ENCODE data around the gene EXD3.

EXD3 gene

GRCh38 chr9:137374131-137374845 is 48.7 kb downstream of the EXD3 start:
- DNase-seq, result no peak

- DNase-seq, result no peak
Observed at GRCh38 chr9:137373611-137373980, 49.4 kb downstream of the EXD3 start.

- no peak for DNase-seq
Observed at GRCh38 chr9:137372693-137373610, 50.0 kb downstream of the EXD3 start.

GRCh38 chr9:137371946-137372651 is 50.9 kb downstream of the EXD3 start:
- no peak for DNase-seq

- DNase-seq, result no peak
Observed at GRCh38 chr9:137371521-137371941, 51.4 kb downstream of the EXD3 start.

- DNase-seq, result no peak
Observed at GRCh38 chr9:137370865-137371520, 52.0 kb downstream of the EXD3 start.

GRCh38 chr9:137369911-137370764 is 52.8 kb downstream of the EXD3 start:
- DNase-seq, result no peak

- no peak for DNase-seq
Observed at GRCh38 chr9:137369061-137369787, 53.7 kb downstream of the EXD3 start.

GRCh38 chr9:137368431-137369035 is 54.4 kb downstream of the EXD3 start:
- no peak for DNase-seq

- no peak for DNase-seq
Observed at GRCh38 chr9:137367506-137368430, 55.2 kb downstream of the EXD3 start.

- no peak for DNase-seq
Observed at GRCh38 chr9:137366891-137367381, 56.0 kb downstream of the EXD3 start.

- no peak for DNase-seq
Observed at GRCh38 chr9:137366445-137366810, 56.5 kb downstream of the EXD3 start.

- no peak for DNase-seq
Observed at GRCh38 chr9:137365552-137366444, 57.2 kb downstream of the EXD3 start.

- no peak for DNase-seq
Observed at GRCh38 chr9:137365056-137365455, 57.9 kb downstream of the EXD3 start.

GRCh38 chr9:137359850-137360249 is 63.1 kb downstream of the EXD3 start:
- DNase-seq, result no peak

- DNase-seq, result no peak
Observed at GRCh38 chr9:137358126-137358525, 64.8 kb downstream of the EXD3 start.

- no peak for DNase-seq
Observed at GRCh38 chr9:137357166-137357565, 65.8 kb downstream of the EXD3 start.

GRCh38 chr9:137355761-137356365 is 67.1 kb downstream of the EXD3 start:
- no peak for DNase-seq

All from NCI-H446 (cell line).